SK-N-SH (cell line): ENCODE measurements around the gene TREML4. TPM values are rescaled to one million over a fixed set of nuclear protein-coding genes. Genes with fewer than 3 reads are reported as not detected.

Experiments used
- CTCF ChIA-PET: fragments of 300-600, 350-600 bp; formaldehyde crosslinking; extraction: SDS; loops from one replicate; lab custom pipeline; 2021; lab: Yijun Ruan, JAX
- POLR2A ChIA-PET: fragments of 350-600 bp; sonication (Branson Sonifier 250); formaldehyde crosslinking; extraction: SDS; loops from one replicate; lab custom pipeline; 2020; ENCODE audit warnings: antibody characterized with exemption, inconsistent platforms; lab: Yijun Ruan, JAX
- DNase-seq: peaks from one replicate; pipeline ENCODE4 v3.0.0; 2012
- H2AFZ ChIP-seq: fragments of 200-600 bp; sonication (generic); 2 replicates; pipeline ENCODE4 v1.8.1; 2016; ENCODE audit warnings: antibody characterized with exemption, mild to moderate bottlenecking, low read depth
- H3F3A ChIP-seq: fragments of 200-600 bp; sonication (generic); replicated peaks from 2 replicates; pipeline ENCODE3; 2016; ENCODE audit warnings: antibody characterized with exemption, mild to moderate bottlenecking; ENCODE audit not compliant: insufficient read depth
- H3K27ac ChIP-seq, 2 experiments: fragments of 200-500 bp in 1 of 2; fragments of 200-600 bp in 1 of 2; sonication (Bioruptor generic) in 1 of 2; sonication (generic), shearing (Covaris generic) in 1 of 2; 2 replicates each; pipeline versions ENCODE4 v1.5.1 to v1.6.1; 2014 to 2016; ENCODE audit warnings: low read depth in 2 of 2, inconsistent platforms in 1 of 2, low read length in 1 of 2, mild to moderate bottlenecking in 1 of 2, mixed read lengths in 1 of 2
- H3K27me3 ChIP-seq: fragments of 200-600 bp; sonication (generic), shearing (Covaris generic); 2 replicates; pipeline ENCODE4 v1.6.1; 2016; ENCODE audit warnings: mixed run types; ENCODE audit not compliant: insufficient read depth
- H3K36me3 ChIP-seq, 2 experiments: fragments of 200-500 bp in 1 of 2; fragments of 200-600 bp in 1 of 2; sonication (Bioruptor generic) in 1 of 2; sonication (generic) in 1 of 2; replicated peaks in 1 of 2; 2 replicates each; pipeline versions ENCODE3 to v1.5.1; 2014 to 2016; ENCODE audit warnings: low read length in 1 of 2, mild to moderate bottlenecking in 1 of 2; ENCODE audit not compliant: insufficient read depth in 2 of 2, control insufficient read depth in 1 of 2
- H3K4me1 ChIP-seq, 2 experiments: fragments of 200-500 bp in 1 of 2; fragments of 200-600 bp in 1 of 2; sonication (Bioruptor generic) in 1 of 2; sonication (generic), shearing (Covaris generic) in 1 of 2; 2 replicates each; pipeline versions ENCODE4 v1.5.1 to v1.6.1; 2014 to 2016; ENCODE audit warnings: low read depth in 1 of 2, low read length in 1 of 2, mixed run types in 1 of 2; ENCODE audit not compliant: insufficient read depth in 2 of 2, control insufficient read depth in 1 of 2
- H3K4me2 ChIP-seq: fragments of 200-600 bp; sonication (generic), shearing (Covaris generic); 2 replicates; pipeline ENCODE4 v1.6.1; 2017; ENCODE audit warnings: mixed run types
- H3K4me3 ChIP-seq, 2 experiments: fragments of 200-500 bp in 1 of 2; fragments of 200-600 bp in 1 of 2; sonication (Bioruptor generic) in 1 of 2; sonication (generic), shearing (Covaris generic) in 1 of 2; 2 replicates each; pipeline versions ENCODE4 v1.5.1 to v1.8.1; 2014 to 2016; ENCODE audit warnings: low read depth in 2 of 2, inconsistent platforms in 1 of 2, low read length in 1 of 2, mild to moderate bottlenecking in 1 of 2, mixed read lengths in 1 of 2, moderate library complexity in 1 of 2
- H3K79me2 ChIP-seq: fragments of 200-600 bp; sonication (generic); 2 replicates; pipeline ENCODE4 v1.8.1; 2017; ENCODE audit warnings: mild to moderate bottlenecking; ENCODE audit not compliant: insufficient read depth
- H3K9ac ChIP-seq: fragments of 200-600 bp; sonication (generic); 2 replicates; pipeline ENCODE4 v1.6.1; 2017; ENCODE audit warnings: mixed run types
- H3K9me2 ChIP-seq: fragments of 200-600 bp; sonication (generic); 2 replicates; pipeline ENCODE4 v1.6.1; 2017; ENCODE audit warnings: mixed run types
- H3K9me3 ChIP-seq: fragments of 200-600 bp; sonication (generic); 2 replicates; pipeline ENCODE4 v1.6.1; 2017; ENCODE audit warnings: mixed run types, mild to moderate bottlenecking, moderate library complexity
- H4K20me1 ChIP-seq: fragments of 200-600 bp; sonication (generic); 2 replicates; pipeline ENCODE4 v1.6.1; 2017; ENCODE audit warnings: mild to moderate bottlenecking, mixed run types; ENCODE audit not compliant: insufficient read depth
- CHD2 ChIP-seq: fragments of 150-350 bp; IDR thresholded peaks from 2 replicates; pipeline ENCODE4 v1.6.1; 2018; ENCODE audit warnings: low read length; ENCODE audit not compliant: partially characterized antibody
- ELF1 ChIP-seq: IDR thresholded peaks from 2 replicates; pipeline ENCODE4 v1.4.0; 2012
- EP300 ChIP-seq, 2 experiments: IDR thresholded peaks; 2 replicates each; pipeline versions ENCODE4 v1.4.0 to v1.6.1; 2012; ENCODE audit warnings: borderline replicate concordance in 1 of 2, low read depth in 1 of 2, low read length in 1 of 2
- EZH2phosphoT487 ChIP-seq: fragments of 200-600 bp; sonication (generic); IDR thresholded peaks from 2 replicates; pipeline ENCODE4 v1.6.1; 2017; ENCODE audit warnings: low read depth, mixed run types, mild to moderate bottlenecking, antibody characterized with exemption, moderate library complexity, borderline replicate concordance
- GABPA ChIP-seq: IDR thresholded peaks from 2 replicates; pipeline ENCODE4 v1.4.0; 2012; ENCODE audit warnings: low read depth, mild to moderate bottlenecking
- NFIC ChIP-seq: IDR thresholded peaks from 2 replicates; pipeline ENCODE4 v1.4.0; 2012; ENCODE audit warnings: borderline replicate concordance
- NRF1 ChIP-seq: IDR thresholded peaks from 2 replicates; pipeline ENCODE4 v1.6.1; 2012; ENCODE audit warnings: low read depth, mild to moderate bottlenecking, low read length
- RFX5 ChIP-seq: IDR thresholded peaks from 2 replicates; pipeline ENCODE4 v1.6.1; 2012; ENCODE audit warnings: mild to moderate bottlenecking, improper control_type of control experiment, low read length
- YY1 ChIP-seq: IDR thresholded peaks from 2 replicates; pipeline ENCODE4 v1.4.0; 2012; ENCODE audit warnings: low read depth, mild to moderate bottlenecking
- WGBS: methylation state at CpG from one replicate; pipeline ENCODE4 v1.1.6; 2017; ENCODE audit warnings: low lambda C conversion rate; 5-methylcytosine and 5-hydroxymethylcytosine counted together
- polyA plus RNA-seq, 3 experiments: library from polyadenylated mRNA; depleted of rRNA; stranded (reverse); fragments of >200 nt; gene quantifications; 2 replicates each; pipeline ENCODE4 v1.2.3, GENCODE V29; 2012
- TF ChIP-seq, protein P1 (sequence below): IDR thresholded peaks from 2 replicates; pipeline ENCODE4 v1.6.1; 2012; ENCODE audit warnings: mild to moderate bottlenecking, low read depth, low read length, moderate library complexity
- TF ChIP-seq, protein P2 (sequence below): IDR thresholded peaks from 2 replicates; pipeline ENCODE4; 2012
- TF ChIP-seq, protein P3 (sequence below): fragments of 150-350 bp; IDR thresholded peaks from 2 replicates; pipeline ENCODE4 v1.6.1; 2017; ENCODE audit warnings: antibody characterized with exemption, low read length, low read depth, borderline replicate concordance
- TF ChIP-seq, protein P4 (sequence below): IDR thresholded peaks from 2 replicates; pipeline ENCODE4 v1.4.0; 2012; ENCODE audit warnings: low read depth, borderline replicate concordance
- TF ChIP-seq, protein P5 (sequence below): IDR thresholded peaks from 2 replicates; pipeline ENCODE4 v1.4.0; 2012; ENCODE audit warnings: low read depth
- TF ChIP-seq, protein P6 (sequence below): IDR thresholded peaks from 2 replicates; pipeline ENCODE4 v1.4.0; 2012; ENCODE audit warnings: low read depth, borderline replicate concordance

The TREML4 gene
- polyA plus RNA-seq, 1 of the 3 experiments (the other 2 are of a cell fraction), result not detected

DNA sequence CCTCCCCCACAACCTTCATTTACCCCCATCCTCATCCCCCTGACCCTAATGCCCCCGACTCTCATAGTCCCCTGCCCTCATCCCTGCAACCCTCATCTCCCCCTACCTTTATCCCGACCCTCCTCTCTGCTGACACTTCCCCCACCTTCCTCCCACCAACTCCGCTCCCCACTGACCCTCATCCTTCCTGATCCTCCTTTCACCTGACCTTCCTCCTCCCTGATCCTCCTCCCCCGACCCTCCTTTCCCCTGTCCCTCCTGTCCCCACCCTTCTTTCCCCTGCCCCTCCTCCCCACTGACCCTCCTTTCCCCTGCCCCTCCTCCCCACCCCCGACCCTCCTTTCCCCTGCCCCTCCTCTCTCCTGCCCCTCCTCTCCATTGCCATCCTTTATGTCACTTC is 34.3 kb upstream of the TREML4 start:
- no peaks in the 10 kb centered on the region for H4K20me1 ChIP-seq
- H3K4me2 ChIP-seq, result no peak overlapping the region
- H3K36me3 ChIP-seq, result no peaks in the 10 kb centered on the region
- no peak overlapping the region for H3K27ac ChIP-seq
- 12% methylated on average over 5 of the region's 5 CpGs for WGBS
- ChIA-PET POLR2A (no interaction called here), CTCF (no interaction called here)
- H3K27me3 ChIP-seq, result peaks cover 36% of the 10 kb centered on the region; the same call in 1 of the 2 replicates
- H3K79me2 ChIP-seq, result no peaks in the 10 kb centered on the region
- no peak overlapping the region for H2AFZ ChIP-seq
- H3K4me3 ChIP-seq, result no peak overlapping the region
- no peak overlapping the region for H3K9ac ChIP-seq
- H3K9me3 ChIP-seq, result no peaks in the 10 kb centered on the region
- H3K9me2 ChIP-seq, result no peaks in the 10 kb centered on the region
- no peaks in the 10 kb centered on the region for H3F3A ChIP-seq
- TF ChIP-seq, protein P1, sequence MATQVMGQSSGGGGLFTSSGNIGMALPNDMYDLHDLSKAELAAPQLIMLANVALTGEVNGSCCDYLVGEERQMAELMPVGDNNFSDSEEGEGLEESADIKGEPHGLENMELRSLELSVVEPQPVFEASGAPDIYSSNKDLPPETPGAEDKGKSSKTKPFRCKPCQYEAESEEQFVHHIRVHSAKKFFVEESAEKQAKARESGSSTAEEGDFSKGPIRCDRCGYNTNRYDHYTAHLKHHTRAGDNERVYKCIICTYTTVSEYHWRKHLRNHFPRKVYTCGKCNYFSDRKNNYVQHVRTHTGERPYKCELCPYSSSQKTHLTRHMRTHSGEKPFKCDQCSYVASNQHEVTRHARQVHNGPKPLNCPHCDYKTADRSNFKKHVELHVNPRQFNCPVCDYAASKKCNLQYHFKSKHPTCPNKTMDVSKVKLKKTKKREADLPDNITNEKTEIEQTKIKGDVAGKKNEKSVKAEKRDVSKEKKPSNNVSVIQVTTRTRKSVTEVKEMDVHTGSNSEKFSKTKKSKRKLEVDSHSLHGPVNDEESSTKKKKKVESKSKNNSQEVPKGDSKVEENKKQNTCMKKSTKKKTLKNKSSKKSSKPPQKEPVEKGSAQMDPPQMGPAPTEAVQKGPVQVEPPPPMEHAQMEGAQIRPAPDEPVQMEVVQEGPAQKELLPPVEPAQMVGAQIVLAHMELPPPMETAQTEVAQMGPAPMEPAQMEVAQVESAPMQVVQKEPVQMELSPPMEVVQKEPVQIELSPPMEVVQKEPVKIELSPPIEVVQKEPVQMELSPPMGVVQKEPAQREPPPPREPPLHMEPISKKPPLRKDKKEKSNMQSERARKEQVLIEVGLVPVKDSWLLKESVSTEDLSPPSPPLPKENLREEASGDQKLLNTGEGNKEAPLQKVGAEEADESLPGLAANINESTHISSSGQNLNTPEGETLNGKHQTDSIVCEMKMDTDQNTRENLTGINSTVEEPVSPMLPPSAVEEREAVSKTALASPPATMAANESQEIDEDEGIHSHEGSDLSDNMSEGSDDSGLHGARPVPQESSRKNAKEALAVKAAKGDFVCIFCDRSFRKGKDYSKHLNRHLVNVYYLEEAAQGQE, result no peak
- TF ChIP-seq, protein P2, sequence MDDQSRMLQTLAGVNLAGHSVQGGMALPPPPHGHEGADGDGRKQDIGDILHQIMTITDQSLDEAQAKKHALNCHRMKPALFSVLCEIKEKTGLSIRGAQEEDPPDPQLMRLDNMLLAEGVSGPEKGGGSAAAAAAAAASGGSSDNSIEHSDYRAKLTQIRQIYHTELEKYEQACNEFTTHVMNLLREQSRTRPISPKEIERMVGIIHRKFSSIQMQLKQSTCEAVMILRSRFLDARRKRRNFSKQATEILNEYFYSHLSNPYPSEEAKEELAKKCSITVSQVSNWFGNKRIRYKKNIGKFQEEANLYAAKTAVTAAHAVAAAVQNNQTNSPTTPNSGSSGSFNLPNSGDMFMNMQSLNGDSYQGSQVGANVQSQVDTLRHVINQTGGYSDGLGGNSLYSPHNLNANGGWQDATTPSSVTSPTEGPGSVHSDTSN, result no peak
- TF ChIP-seq GABPA (no peak), CHD2 (no peak), YY1 (no peak), RFX5 (no peak), NRF1 (no peak), ELF1 (no peak), EZH2phosphoT487 (no peak), EP300 (IDR thresholded peaks at IDR 0.05; ENCODE audit: borderline replicate concordance in 1 of 2, low read depth in 1 of 2, low read length in 1 of 2) (no peak), NFIC (no peak)
- TF ChIP-seq, protein P3, sequence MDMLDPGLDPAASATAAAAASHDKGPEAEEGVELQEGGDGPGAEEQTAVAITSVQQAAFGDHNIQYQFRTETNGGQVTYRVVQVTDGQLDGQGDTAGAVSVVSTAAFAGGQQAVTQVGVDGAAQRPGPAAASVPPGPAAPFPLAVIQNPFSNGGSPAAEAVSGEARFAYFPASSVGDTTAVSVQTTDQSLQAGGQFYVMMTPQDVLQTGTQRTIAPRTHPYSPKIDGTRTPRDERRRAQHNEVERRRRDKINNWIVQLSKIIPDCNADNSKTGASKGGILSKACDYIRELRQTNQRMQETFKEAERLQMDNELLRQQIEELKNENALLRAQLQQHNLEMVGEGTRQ, result no peak
- TF ChIP-seq, protein P4, sequence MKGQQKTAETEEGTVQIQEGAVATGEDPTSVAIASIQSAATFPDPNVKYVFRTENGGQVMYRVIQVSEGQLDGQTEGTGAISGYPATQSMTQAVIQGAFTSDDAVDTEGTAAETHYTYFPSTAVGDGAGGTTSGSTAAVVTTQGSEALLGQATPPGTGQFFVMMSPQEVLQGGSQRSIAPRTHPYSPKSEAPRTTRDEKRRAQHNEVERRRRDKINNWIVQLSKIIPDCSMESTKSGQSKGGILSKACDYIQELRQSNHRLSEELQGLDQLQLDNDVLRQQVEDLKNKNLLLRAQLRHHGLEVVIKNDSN, result no peak
- TF ChIP-seq, protein P5, sequence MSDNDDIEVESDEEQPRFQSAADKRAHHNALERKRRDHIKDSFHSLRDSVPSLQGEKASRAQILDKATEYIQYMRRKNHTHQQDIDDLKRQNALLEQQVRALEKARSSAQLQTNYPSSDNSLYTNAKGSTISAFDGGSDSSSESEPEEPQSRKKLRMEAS, result no peak
- TF ChIP-seq, protein P6, sequence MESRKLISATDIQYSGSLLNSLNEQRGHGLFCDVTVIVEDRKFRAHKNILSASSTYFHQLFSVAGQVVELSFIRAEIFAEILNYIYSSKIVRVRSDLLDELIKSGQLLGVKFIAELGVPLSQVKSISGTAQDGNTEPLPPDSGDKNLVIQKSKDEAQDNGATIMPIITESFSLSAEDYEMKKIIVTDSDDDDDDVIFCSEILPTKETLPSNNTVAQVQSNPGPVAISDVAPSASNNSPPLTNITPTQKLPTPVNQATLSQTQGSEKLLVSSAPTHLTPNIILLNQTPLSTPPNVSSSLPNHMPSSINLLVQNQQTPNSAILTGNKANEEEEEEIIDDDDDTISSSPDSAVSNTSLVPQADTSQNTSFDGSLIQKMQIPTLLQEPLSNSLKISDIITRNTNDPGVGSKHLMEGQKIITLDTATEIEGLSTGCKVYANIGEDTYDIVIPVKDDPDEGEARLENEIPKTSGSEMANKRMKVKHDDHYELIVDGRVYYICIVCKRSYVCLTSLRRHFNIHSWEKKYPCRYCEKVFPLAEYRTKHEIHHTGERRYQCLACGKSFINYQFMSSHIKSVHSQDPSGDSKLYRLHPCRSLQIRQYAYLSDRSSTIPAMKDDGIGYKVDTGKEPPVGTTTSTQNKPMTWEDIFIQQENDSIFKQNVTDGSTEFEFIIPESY, result no peak
- DNase-seq, result no peak
- no peaks in the 10 kb centered on the region for H3K4me1 ChIP-seq
